Heart left ventricle (tissue), 13 donors: ENCODE results near the gene MAP1LC3B.

Source experiments
- POLR2A ChIP-seq, 2 donors: fragments of 450-650 bp; IDR thresholded peaks; one replicate each; pipeline ENCODE4 v1.6.1; 2017; ENCODE audit warnings: antibody characterized with exemption in 2 of 2, mild to moderate bottlenecking in 2 of 2, moderate library complexity in 2 of 2
- TF ChIP-seq, protein P1 (sequence below), 12 donors: fragments of 200-600 bp; sonication (generic) in 4 of 12; IDR thresholded peaks; one replicate each; pipeline versions ENCODE4 v1.5.0 to v1.8.0; 2018 to 2022; ENCODE audit warnings: antibody characterized with exemption in 12 of 12, mild to moderate bottlenecking in 5 of 12
- donor health status: ischemic (EF 13 %, LVEDD 7.1; RV severe dilation, severe dysfunction).
- donor health status: DM: no; HTN: yes; CAD: no.
- donor health status: DM: no; HTN: no; CAD: no.
- donor health status: ischemic (EF 25% LVEDD 6.9; RV normal size, moderate dysfunction).
- donor health status: ischemic (EF 25% LVEDD 5.7; RV mildly dilated, moderate dysfunction).
- donor health status: ischemic (EF 35%, LVEDD 5.7; RV mildly dilated, moderate dysfunction).
- donor health status: nonischemic (EF 11% LVEDD 7.7; RV severe dilation, severe dysfunction).
- donor health status: DM: yes; HTN: yes; CAD: no.
- donor health status: PGD.
- donor health status: ischemic (EF 29% LVEDD 5.4; RV normal size, mild dysfunction).
- donor health status: nonischemic (EF 23%, LVEDD 6.1; RV moderate dilation, normal function).

DNA sequence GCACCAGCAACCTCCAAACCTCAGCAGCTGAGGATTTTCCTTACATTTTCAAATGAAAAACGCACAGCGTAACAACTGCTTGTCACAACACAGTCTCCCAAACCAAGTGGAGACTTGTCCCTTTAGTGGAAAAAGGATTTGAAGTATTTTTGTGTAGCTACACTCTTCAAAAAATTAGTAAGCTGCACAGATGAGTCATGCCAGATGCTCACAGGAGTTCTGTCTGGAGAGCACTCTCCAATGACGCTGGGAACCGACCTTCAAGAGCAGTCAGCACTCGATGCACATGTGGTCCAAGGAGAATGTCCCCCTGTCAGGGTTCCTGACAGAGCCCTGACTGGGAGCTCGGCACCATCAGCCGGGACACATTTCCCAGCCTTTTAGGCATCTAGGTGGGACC, 39.8 kb downstream of the MAP1LC3B start:
- TF ChIP-seq POLR2A (IDR thresholded peaks at IDR 0.05): no peak
- TF ChIP-seq, protein P1, sequence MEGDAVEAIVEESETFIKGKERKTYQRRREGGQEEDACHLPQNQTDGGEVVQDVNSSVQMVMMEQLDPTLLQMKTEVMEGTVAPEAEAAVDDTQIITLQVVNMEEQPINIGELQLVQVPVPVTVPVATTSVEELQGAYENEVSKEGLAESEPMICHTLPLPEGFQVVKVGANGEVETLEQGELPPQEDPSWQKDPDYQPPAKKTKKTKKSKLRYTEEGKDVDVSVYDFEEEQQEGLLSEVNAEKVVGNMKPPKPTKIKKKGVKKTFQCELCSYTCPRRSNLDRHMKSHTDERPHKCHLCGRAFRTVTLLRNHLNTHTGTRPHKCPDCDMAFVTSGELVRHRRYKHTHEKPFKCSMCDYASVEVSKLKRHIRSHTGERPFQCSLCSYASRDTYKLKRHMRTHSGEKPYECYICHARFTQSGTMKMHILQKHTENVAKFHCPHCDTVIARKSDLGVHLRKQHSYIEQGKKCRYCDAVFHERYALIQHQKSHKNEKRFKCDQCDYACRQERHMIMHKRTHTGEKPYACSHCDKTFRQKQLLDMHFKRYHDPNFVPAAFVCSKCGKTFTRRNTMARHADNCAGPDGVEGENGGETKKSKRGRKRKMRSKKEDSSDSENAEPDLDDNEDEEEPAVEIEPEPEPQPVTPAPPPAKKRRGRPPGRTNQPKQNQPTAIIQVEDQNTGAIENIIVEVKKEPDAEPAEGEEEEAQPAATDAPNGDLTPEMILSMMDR (IDR thresholded peaks at IDR 0.05): no peak
